B cell (primary cell): ENCODE data around the gene TIMM21. TPM values are rescaled to one million over a fixed set of nuclear protein-coding genes. Genes with fewer than 3 reads are reported as not detected.

Experiments
- ATAC-seq: fragments of 200-7000 bp; cut with Tn5 transposase; one replicate; pipeline ENCODE4 v1.10.0; 2021; ENCODE audit warnings: low read depth, mild to moderate bottlenecking, moderate number of reproducible peaks, moderate library complexity
- CTCF ChIA-PET: fragments of 350-600 bp; sonication (Branson Sonifier 250); formaldehyde crosslinking; loops from one replicate; lab custom pipeline; 2021; ENCODE audit warnings: antibody characterized with exemption, inconsistent platforms; lab: Charles Lee
- POLR2A ChIA-PET: fragments of 350-600 bp; sonication (Branson Sonifier 250); formaldehyde crosslinking; loops from one replicate; lab custom pipeline; 2021; ENCODE audit warnings: antibody characterized with exemption; lab: Charles Lee
- DNase-seq: peaks from one replicate; pipeline ENCODE4 v3.0.0; 2013
- H2AFZ ChIP-seq: 2 replicates; pipeline ENCODE4 v1.6.1; 2012; ENCODE audit warnings: mild to moderate bottlenecking, low read depth, low read length; ENCODE audit not compliant: insufficient read depth, poor library complexity, severe bottlenecking
- H3K27ac ChIP-seq, 2 donors: 1 replicate in 1 of 2; 2 replicates in 1 of 2; pipeline ENCODE4 v1.5.1; 2012 to 2013; ENCODE audit warnings: low read length in 2 of 2, mild to moderate bottlenecking in 2 of 2, moderate library complexity in 1 of 2
- H3K27me3 ChIP-seq, 4 experiments: fragments of 200-600 bp in 1 of 4; sonication (generic) in 1 of 4; replicated peaks in 1 of 4; 1 replicate in 2 of 4; 2 replicates in 2 of 4; pipeline versions ENCODE4 v1.6.1 to v1.7.0; 2013 to 2016; ENCODE audit warnings: low read length in 3 of 4, mild to moderate bottlenecking in 2 of 4, mixed read lengths in 1 of 4, moderate library complexity in 1 of 4; ENCODE audit not compliant: insufficient read depth in 4 of 4, control insufficient read depth in 3 of 4; ENCODE audit errors: control extremely low read depth in 1 of 4
- H3K36me3 ChIP-seq, 2 experiments: replicated peaks in 1 of 2; 1 replicate in 1 of 2; 2 replicates in 1 of 2; pipeline versions ENCODE4 v1.6.1 to v1.7.1; 2013; ENCODE audit warnings: low read length in 1 of 2; ENCODE audit not compliant: insufficient read depth in 2 of 2, control insufficient read depth in 1 of 2; ENCODE audit errors: control extremely low read depth in 1 of 2, extremely low read depth in 1 of 2
- H3K4me1 ChIP-seq, 2 donors: fragments of 200-600 bp in 1 of 2; sonication (generic) in 1 of 2; 1 replicate in 1 of 2; 2 replicates in 1 of 2; pipeline versions ENCODE4 v1.5.1 to v1.6.1; 2013 to 2017; ENCODE audit warnings: low read length in 2 of 2; ENCODE audit not compliant: control insufficient read depth in 2 of 2, insufficient read depth in 2 of 2
- H3K4me2 ChIP-seq: replicated peaks from 2 replicates; pipeline ENCODE3; 2012; ENCODE audit warnings: mild to moderate bottlenecking, low read depth, low read length; ENCODE audit not compliant: poor library complexity, severe bottlenecking
- H3K4me3 ChIP-seq, 5 experiments: fragments of 200-600 bp in 1 of 5; sonication (generic) in 1 of 5; 1 replicate in 3 of 5; 2 replicates in 2 of 5; pipeline versions ENCODE4 v1.5.1 to v1.7.0; 2011 to 2016; ENCODE audit warnings: low read length in 4 of 5, mild to moderate bottlenecking in 4 of 5, low read depth in 2 of 5, control low read depth in 1 of 5, moderate library complexity in 1 of 5; ENCODE audit not compliant: insufficient read depth in 1 of 5; ENCODE audit errors: control extremely low read depth in 1 of 5, extremely low read depth in 1 of 5
- H3K79me2 ChIP-seq: fragments of 200-600 bp; sonication (generic); one replicate; pipeline ENCODE4 v1.6.0; 2016; ENCODE audit warnings: low read length; ENCODE audit not compliant: control insufficient read depth, insufficient read depth
- H3K9ac ChIP-seq: fragments of 200-600 bp; sonication (generic); 2 replicates; pipeline ENCODE4 v1.6.1; 2017; ENCODE audit warnings: mild to moderate bottlenecking, low read length, moderate library complexity
- H3K9me3 ChIP-seq, 3 donors: one replicate each; pipeline versions ENCODE4 v1.6.1 to v1.7.1; 2013; ENCODE audit warnings: low read length in 2 of 3; ENCODE audit not compliant: control insufficient read depth in 2 of 3, insufficient read depth in 1 of 3; ENCODE audit errors: control extremely low read depth in 1 of 3
- H4K20me1 ChIP-seq: 2 replicates; pipeline ENCODE4 v1.6.0; 2012; ENCODE audit warnings: mild to moderate bottlenecking, low read length; ENCODE audit not compliant: insufficient read depth, control insufficient read depth, poor library complexity, severe bottlenecking
- H3K27ac Mint-ChIP-seq: one replicate; pipeline ENCODE4 v1.8.0; 2021; ENCODE audit warnings: mixed read lengths
- H3K27me3 Mint-ChIP-seq: one replicate; pipeline ENCODE4 v1.8.0; 2021; ENCODE audit warnings: mixed read lengths
- H3K4me1 Mint-ChIP-seq: one replicate; pipeline ENCODE4 v1.8.0; 2021; ENCODE audit warnings: mixed read lengths
- H3K4me3 Mint-ChIP-seq: one replicate; pipeline ENCODE4 v1.8.0; 2021; ENCODE audit warnings: mixed read lengths
- H3K9me3 Mint-ChIP-seq: one replicate; pipeline ENCODE4 v1.8.0; 2022; ENCODE audit warnings: mixed read lengths; ENCODE audit not compliant: insufficient read depth
- EZH2 ChIP-seq: IDR thresholded peaks from 2 replicates; pipeline ENCODE4 v1.6.1; 2012; ENCODE audit warnings: borderline replicate concordance, low read depth, mild to moderate bottlenecking, moderate library complexity, low read length; ENCODE audit not compliant: insufficient read depth, poor library complexity, severe bottlenecking
- WGBS: methylation state at CpG from one replicate; pipeline ENCODE4 v1.1.5; 2013; ENCODE audit warnings: missing lambda C conversion rate; ENCODE audit not compliant: insufficient coverage; 5-methylcytosine and 5-hydroxymethylcytosine counted together
- intact Hi-C: fragments of 100-400 bp; cut with micrococcal nuclease; formaldehyde crosslinking; loops from one replicate; pipeline ENCODE4 v1.10.0; 2022
- polyA plus RNA-seq: library from polyadenylated mRNA; depleted of rRNA; stranded (reverse); fragments of >200 nt; gene quantifications from 2 replicates; pipeline ENCODE4 v1.2.3, GENCODE V29; 2012
- total RNA-seq, 2 donors: library from RNA; stranded (reverse); fragments of 120-200 nt in 1 of 2; gene quantifications; 1 replicate in 1 of 2; 2 replicates in 1 of 2; pipeline versions ENCODE4 v1.2.3 to v1.2.4, GENCODE V29; 2013 to 2022
- TF ChIP-seq, protein P1 (sequence below): fragments of 200-600 bp; IDR thresholded peaks from one replicate; pipeline ENCODE4 v1.8.0; 2022; ENCODE audit warnings: antibody characterized with exemption, mild to moderate bottlenecking

Gene TIMM21
- total and polyA plus RNA-seq, 2 donors (not counting 1 experiment from before 2014, with no cell fraction given): 22.9 to 25.0 TPM

DNA sequence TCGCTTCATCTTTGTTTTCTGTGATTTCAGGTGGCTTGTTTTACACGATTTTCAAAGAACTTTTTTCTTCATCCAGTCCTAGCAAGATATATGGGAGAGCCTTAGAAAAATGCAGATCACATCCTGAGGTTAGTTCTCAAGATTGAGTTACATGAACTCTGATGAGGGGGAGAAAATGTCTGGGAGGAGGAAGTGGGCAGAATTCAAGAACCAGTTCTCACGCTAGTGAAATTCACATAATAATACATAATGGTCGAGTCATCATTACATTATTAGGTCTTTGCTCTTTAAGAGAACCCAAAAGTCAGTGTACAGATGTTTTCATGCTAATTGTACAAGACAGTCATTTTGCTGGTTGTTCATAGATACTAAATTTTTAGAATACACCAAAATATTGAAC is 7.0 kb downstream of the TIMM21 start:
- Mint-ChIP-seq H3K27ac (no peak overlapping the region), H3K4me1 (peaks cover 10% of the 10 kb centered on the region), H3K4me3 (no peak overlapping the region), H3K27me3 (no peaks in the 10 kb centered on the region), H3K9me3 (no peaks in the 10 kb centered on the region)
- Histone ChIP-seq H3K27me3 (no peaks in the 10 kb centered on the region), H3K27ac (no peak overlapping the region), H3K4me1 (peaks cover 0 to 4% of the 10 kb centered on the region in 2 donors), H3K4me2 (no peak overlapping the region), H3K9me3 (no peaks in the 10 kb centered on the region), H2AFZ (no peak overlapping the region), H3K36me3 (peaks cover 0 to 57% of the 10 kb centered on the region in 2 experiments), H4K20me1 (peaks cover 44% of the 10 kb centered on the region), H3K4me3 (no peak overlapping the region), H3K9ac (no peak overlapping the region), H3K79me2 (peaks cover 33% of the 10 kb centered on the region)
- TF ChIP-seq, protein P1, sequence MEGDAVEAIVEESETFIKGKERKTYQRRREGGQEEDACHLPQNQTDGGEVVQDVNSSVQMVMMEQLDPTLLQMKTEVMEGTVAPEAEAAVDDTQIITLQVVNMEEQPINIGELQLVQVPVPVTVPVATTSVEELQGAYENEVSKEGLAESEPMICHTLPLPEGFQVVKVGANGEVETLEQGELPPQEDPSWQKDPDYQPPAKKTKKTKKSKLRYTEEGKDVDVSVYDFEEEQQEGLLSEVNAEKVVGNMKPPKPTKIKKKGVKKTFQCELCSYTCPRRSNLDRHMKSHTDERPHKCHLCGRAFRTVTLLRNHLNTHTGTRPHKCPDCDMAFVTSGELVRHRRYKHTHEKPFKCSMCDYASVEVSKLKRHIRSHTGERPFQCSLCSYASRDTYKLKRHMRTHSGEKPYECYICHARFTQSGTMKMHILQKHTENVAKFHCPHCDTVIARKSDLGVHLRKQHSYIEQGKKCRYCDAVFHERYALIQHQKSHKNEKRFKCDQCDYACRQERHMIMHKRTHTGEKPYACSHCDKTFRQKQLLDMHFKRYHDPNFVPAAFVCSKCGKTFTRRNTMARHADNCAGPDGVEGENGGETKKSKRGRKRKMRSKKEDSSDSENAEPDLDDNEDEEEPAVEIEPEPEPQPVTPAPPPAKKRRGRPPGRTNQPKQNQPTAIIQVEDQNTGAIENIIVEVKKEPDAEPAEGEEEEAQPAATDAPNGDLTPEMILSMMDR: no peak
- no peak for TF ChIP-seq EZH2
- no peak for ATAC-seq
- POLR2A ChIA-PET: no interaction called here
- CTCF ChIA-PET: no interaction called here
- DNase-seq: no peak
- intact Hi-C loops: no loop called here
- WGBS: 100% methylated on average over 1 of the region's 4 CpGs

DNA sequence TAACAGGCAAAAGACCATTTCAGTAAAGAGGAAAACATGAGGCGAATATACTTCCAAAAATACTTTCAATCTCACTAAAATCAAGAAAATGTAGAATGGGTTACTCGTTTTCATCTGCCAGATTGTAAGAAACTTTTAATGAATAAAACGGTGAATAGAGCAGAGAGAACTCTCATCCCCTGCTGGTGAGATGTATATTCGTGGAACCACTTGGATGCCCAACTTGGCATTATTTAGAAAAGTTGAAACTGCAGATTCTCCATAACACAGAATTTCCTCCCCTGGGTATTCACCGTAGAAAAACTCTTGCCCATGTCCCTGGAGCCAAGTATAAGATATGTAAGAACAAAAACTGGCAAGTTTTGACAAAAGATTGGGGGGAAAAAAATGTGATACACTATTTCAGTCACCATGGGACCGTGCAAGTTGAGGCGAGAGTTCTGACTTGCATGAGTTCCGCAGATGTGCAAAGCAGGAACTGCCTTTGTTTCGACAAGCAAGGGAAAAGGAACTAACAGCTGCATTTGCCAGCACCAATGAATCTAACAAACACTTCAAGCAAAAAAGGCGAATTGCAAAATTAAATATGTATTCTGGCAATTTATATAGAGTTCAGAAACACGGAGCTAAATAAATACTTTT is 14.8 kb downstream of the TIMM21 start:
- no peak for TF ChIP-seq EZH2
- TF ChIP-seq, protein P1: no peak
- H3K4me2 ChIP-seq: peak overlapping the region; percentile 41
- H3K9me3 ChIP-seq: peaks cover 0 to 4% (median 0%) of the 10 kb centered on the region in 3 donors
- H3K27ac ChIP-seq: peak overlapping the region in 1 of 2 donors; percentile 35
- H3K27me3 ChIP-seq: no peaks in the 10 kb centered on the region
- Mint-ChIP-seq H3K4me3 (no peak overlapping the region), H3K27me3 (peaks cover 3% of the 10 kb centered on the region), H3K9me3 (no peaks in the 10 kb centered on the region), H3K27ac (no peak overlapping the region), H3K4me1 (peaks cover 16% of the 10 kb centered on the region)
- 22% methylated on average over 3 of the region's 11 CpGs for WGBS
- ATAC-seq (peak; percentile 36), DNase-seq (peak; percentile 25)
- ChIA-PET CTCF (no interaction called here), POLR2A (no interaction called here)
- no peak overlapping the region for H3K9ac ChIP-seq
- intact Hi-C loops: no loop called here
- peaks cover 0 to 16% of the 10 kb centered on the region in 2 experiments for H3K36me3 ChIP-seq
- H2AFZ ChIP-seq: peak overlapping the region; percentile 35
- peaks cover 10 to 11% of the 10 kb centered on the region in 2 donors for H3K4me1 ChIP-seq
- no peak overlapping the region for H3K4me3 ChIP-seq
- H4K20me1 ChIP-seq: no peaks in the 10 kb centered on the region
- H3K79me2 ChIP-seq: no peaks in the 10 kb centered on the region
